ENCODE results near the gene ASB14. TPM values are rescaled to one million over a fixed set of nuclear protein-coding genes. Genes with fewer than 3 reads are reported as not detected.

The ASB14 gene
- total RNA-seq, 1 experiment from 2014 or later = not detected

GRCh38 chr3:57261119-57261518 lies 31.4 kb downstream of the ASB14 start:
- no peak for DNase-seq (ENCODE audit: low spot score)

GRCh38 chr3:57257678-57258077 lies 34.8 kb downstream of the ASB14 start:
- DNase-seq (ENCODE audit: low spot score) = no peak

GRCh38 chr3:57256844-57257243 lies 35.6 kb downstream of the ASB14 start:
- DNase-seq (ENCODE audit: low spot score) = no peak

- no peak for DNase-seq (ENCODE audit: low spot score)
Measured at GRCh38 chr3:57252404-57252803, 40.1 kb downstream of the ASB14 start.

- no peak for DNase-seq (ENCODE audit: low spot score)
Measured at GRCh38 chr3:57244946-57245345, 47.5 kb downstream of the ASB14 start.

- no peak for DNase-seq (ENCODE audit: low spot score)
Measured at GRCh38 chr3:57234613-57235575, 57.6 kb downstream of the ASB14 start.

GRCh38 chr3:57233799-57234198 lies 58.7 kb downstream of the ASB14 start:
- no peak for DNase-seq (ENCODE audit: low spot score)

GRCh38 chr3:57230006-57230405 lies 62.5 kb downstream of the ASB14 start:
- DNase-seq (ENCODE audit: low spot score) = no peak

GRCh38 chr3:57227930-57228751 lies 64.3 kb downstream of the ASB14 start:
- peak; percentile 25 for DNase-seq (ENCODE audit: low spot score)

- peak; percentile 62 for DNase-seq (ENCODE audit: low spot score)
Measured at GRCh38 chr3:57227204-57227929, 65.1 kb downstream of the ASB14 start, which contains the start of gene APPL1. Gene APPL1, plus strand, starts transcription at chr3:57227729. Its CDS starts 155 bp downstream, at chr3:57227884.

GRCh38 chr3:57226176-57226575 lies 66.3 kb downstream of the ASB14 start:
- DNase-seq (ENCODE audit: low spot score) = no peak

GRCh38 chr3:57224856-57225255 lies 67.6 kb downstream of the ASB14 start:
- no peak for DNase-seq (ENCODE audit: low spot score)

- DNase-seq (ENCODE audit: low spot score) = peak; percentile 9
Measured at GRCh38 chr3:57221883-57222282, 70.6 kb downstream of the ASB14 start.

Other genes starting within 250 kb of the ASB14 start
- 0.14 TPM in 1 of 2 replicates, not detected in the other for gene SPATA12, start 232.0 kb downstream of the ASB14 start, total RNA-seq (2014; rRNA removed; shearing (Covaris generic))
- 0.55 and 0.56 TPM in 2 replicates for gene IL17RD, start 127.3 kb downstream of the ASB14 start, total RNA-seq (2014; rRNA removed; shearing (Covaris generic))
- 0.37 TPM in 1 of 2 replicates, not detected in the other for gene HESX1, start 92.7 kb downstream of the ASB14 start, total RNA-seq (2014; rRNA removed; shearing (Covaris generic))
- gene APPL1, start 65.0 kb downstream of the ASB14 start, total RNA-seq (2014; rRNA removed; shearing (Covaris generic)) = 15.7 and 16.8 TPM in 2 replicates

Data from H4 (cell line).